Heart left ventricle (tissue), 16 donors: ENCODE results near the gene REPIN1. TPM values are rescaled to one million over a fixed set of nuclear protein-coding genes. Genes with fewer than 3 reads are reported as not detected.

ENCODE experiments used
- ATAC-seq, 4 donors: fragments of 200-7000 bp; cut with Tn5 transposase; one replicate each; pipeline ENCODE4 v1.9.1; 2020 to 2022; ENCODE audit warnings: moderate library complexity in 4 of 4, mild to moderate bottlenecking in 3 of 4, moderate number of reproducible peaks in 1 of 4
- DNase-seq, 5 donors: peaks; one replicate each; pipeline ENCODE4 v3.0.0-alpha.2; 2020
- H3K27ac ChIP-seq, 12 donors: fragments of 200-600 bp; sonication (generic) in 4 of 12; one replicate each; pipeline versions ENCODE4 v1.5.0 to v1.8.0; 2016 to 2022; ENCODE audit warnings: mild to moderate bottlenecking in 2 of 12
- H3K27me3 ChIP-seq, 9 donors: fragments of 200-600 bp; sonication (generic) in 2 of 9; one replicate each; pipeline versions ENCODE4 v1.5.1 to v1.8.0; 2016 to 2022; ENCODE audit warnings: mild to moderate bottlenecking in 3 of 9
- H3K36me3 ChIP-seq, 9 donors: fragments of 200-600 bp; sonication (generic) in 2 of 9; one replicate each; pipeline versions ENCODE4 v1.5.0 to v1.8.0; 2018 to 2022; ENCODE audit warnings: mild to moderate bottlenecking in 2 of 9
- H3K4me1 ChIP-seq, 12 donors: fragments of 200-600 bp; sonication (generic) in 4 of 12; one replicate each; pipeline versions ENCODE4 v1.5.0 to v1.8.0; 2016 to 2022; ENCODE audit warnings: mild to moderate bottlenecking in 3 of 12
- H3K4me3 ChIP-seq, 12 donors: fragments of 200-600 bp; sonication (generic) in 4 of 12; one replicate each; pipeline versions ENCODE4 v1.5.0 to v1.8.0; 2017 to 2022; ENCODE audit warnings: mild to moderate bottlenecking in 9 of 12, moderate library complexity in 4 of 12
- H3K9me3 ChIP-seq, 12 donors: fragments of 200-600 bp; sonication (generic) in 4 of 12; one replicate each; pipeline versions ENCODE4 v1.5.0 to v1.8.0; 2016 to 2022; ENCODE audit warnings: mild to moderate bottlenecking in 1 of 12
- POLR2A ChIP-seq, 2 donors: fragments of 450-650 bp; IDR thresholded peaks; one replicate each; pipeline ENCODE4 v1.6.1; 2017; ENCODE audit warnings: antibody characterized with exemption in 2 of 2, mild to moderate bottlenecking in 2 of 2, moderate library complexity in 2 of 2
- WGBS, 4 donors: extraction: QIAGEN DNeasy Blood & Tissue Kit in 2 of 4; methylation state at CpG; one replicate each; pipeline versions ENCODE4 v1.1.5 to v1.1.7; 2013 to 2018; 5-methylcytosine and 5-hydroxymethylcytosine counted together
- intact Hi-C, 10 donors: fragments of 100-400 bp; cut with DNase I; formaldehyde crosslinking; loops; one replicate each; pipeline versions ENCODE4 v1.11.1 to v1.14.2; 2022
- polyA plus RNA-seq, 2 donors: library from polyadenylated mRNA; stranded (reverse); fragments of 200-250 nt; gene quantifications; one replicate each; pipeline ENCODE4 v1.2.3, GENCODE V29; 2013
- total RNA-seq, 9 donors: library from RNA; depleted of rRNA in 2 of 9; stranded (reverse); fragments of >200 nt in 2 of 9; fragmentation: NEBNext Ultra II Directional in 3 of 9; extraction: Animal tissue kit (Norgen Biotek cat#: 25700) in 3 of 9; gene quantifications; one replicate each; pipeline versions ENCODE4 v1.1.0 to v1.2.4, GENCODE V29; 2016 to 2023
- TF ChIP-seq, protein P1 (sequence below), 12 donors: fragments of 200-600 bp; sonication (generic) in 4 of 12; IDR thresholded peaks; one replicate each; pipeline versions ENCODE4 v1.5.0 to v1.8.0; 2018 to 2022; ENCODE audit warnings: antibody characterized with exemption in 12 of 12, mild to moderate bottlenecking in 5 of 12
- donor health status: ischemic (EF 13 %, LVEDD 7.1; RV severe dilation, severe dysfunction).
- donor health status: healthy with polysubstance abuse.
- donor health status: DM: no; HTN: yes; CAD: no.
- donor health status: DM: no; HTN: no; CAD: no.
- donor health status: ischemic (EF 25% LVEDD 6.9; RV normal size, moderate dysfunction).
- donor health status: ischemic (EF 25% LVEDD 5.7; RV mildly dilated, moderate dysfunction).
- donor health status: healthy.
- donor health status: DM: yes; HTN: yes; CAD: no.
- donor health status: ischemic (EF 35%, LVEDD 5.7; RV mildly dilated, moderate dysfunction).
- donor health status: nonischemic (EF 11% LVEDD 7.7; RV severe dilation, severe dysfunction).
- donor health status: DM: yes; HTN: yes; CAD: no.
- donor health status: PGD.
- donor health status: ischemic (EF 29% LVEDD 5.4; RV normal size, mild dysfunction).
- donor health status: nonischemic (EF 23%, LVEDD 6.1; RV moderate dilation, normal function).

Gene REPIN1
- total and polyA plus RNA-seq, 11 donors = 49.8 to 141 (median 98.4) TPM

DNA sequence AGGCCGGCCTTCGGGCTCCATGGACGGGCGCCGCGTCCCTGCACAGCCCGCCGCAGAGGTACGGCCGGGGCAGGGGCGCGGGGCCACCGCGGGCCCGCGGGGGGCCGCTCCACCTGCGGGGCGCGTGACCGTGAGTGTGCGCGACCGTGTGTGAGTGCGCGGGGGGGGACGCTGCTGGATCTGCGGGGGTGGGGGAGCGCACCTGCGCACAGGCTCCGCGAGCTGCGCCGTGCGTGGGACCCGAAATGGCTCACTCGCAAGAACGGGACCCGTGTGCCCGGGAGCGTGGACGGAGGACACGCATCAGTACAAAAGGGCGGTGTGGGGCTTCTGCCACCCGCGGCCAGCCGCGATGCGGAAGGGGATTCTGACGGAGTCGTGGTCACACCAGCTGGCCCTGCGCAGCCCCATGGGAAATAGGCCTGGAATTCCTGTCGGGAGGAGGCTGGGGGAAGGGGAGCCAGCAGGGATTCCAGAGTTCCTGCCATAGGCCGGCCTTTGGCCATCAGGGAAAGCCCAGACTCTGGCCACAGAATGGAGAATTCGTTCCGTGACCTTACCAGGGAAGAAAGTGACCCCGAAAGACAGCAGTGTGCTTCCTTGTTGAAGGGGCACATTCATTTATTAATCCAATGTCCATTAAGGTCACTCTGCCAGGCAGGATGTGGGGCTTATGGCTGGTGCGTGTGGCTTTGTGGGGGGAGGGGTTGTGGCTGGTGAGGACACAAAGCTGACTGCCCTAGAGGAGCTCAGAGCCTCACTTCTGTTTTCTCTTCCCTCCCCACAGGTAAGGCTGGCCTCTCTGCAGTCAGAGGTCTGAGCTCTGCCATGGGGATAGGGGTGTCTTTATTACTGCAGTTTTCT is 494 bp downstream of the REPIN1 start:
- Histone ChIP-seq H3K27ac (peak overlapping the region; percentile 90 to 99 (median 97)), H3K27me3 (no peaks in the 10 kb centered on the region), H3K36me3 (peaks cover 0 to 40% (median 36%) of the 10 kb centered on the region in 9 donors), H3K4me3 (peak overlapping the region; percentile 64 to 97 (median 90)), H3K9me3 (no peaks in the 10 kb centered on the region), H3K4me1 (peaks cover 2 to 49% (median 32%) of the 10 kb centered on the region in 12 donors)
- TF ChIP-seq POLR2A (IDR thresholded peaks at IDR 0.05) = no peak
- TF ChIP-seq, protein P1, sequence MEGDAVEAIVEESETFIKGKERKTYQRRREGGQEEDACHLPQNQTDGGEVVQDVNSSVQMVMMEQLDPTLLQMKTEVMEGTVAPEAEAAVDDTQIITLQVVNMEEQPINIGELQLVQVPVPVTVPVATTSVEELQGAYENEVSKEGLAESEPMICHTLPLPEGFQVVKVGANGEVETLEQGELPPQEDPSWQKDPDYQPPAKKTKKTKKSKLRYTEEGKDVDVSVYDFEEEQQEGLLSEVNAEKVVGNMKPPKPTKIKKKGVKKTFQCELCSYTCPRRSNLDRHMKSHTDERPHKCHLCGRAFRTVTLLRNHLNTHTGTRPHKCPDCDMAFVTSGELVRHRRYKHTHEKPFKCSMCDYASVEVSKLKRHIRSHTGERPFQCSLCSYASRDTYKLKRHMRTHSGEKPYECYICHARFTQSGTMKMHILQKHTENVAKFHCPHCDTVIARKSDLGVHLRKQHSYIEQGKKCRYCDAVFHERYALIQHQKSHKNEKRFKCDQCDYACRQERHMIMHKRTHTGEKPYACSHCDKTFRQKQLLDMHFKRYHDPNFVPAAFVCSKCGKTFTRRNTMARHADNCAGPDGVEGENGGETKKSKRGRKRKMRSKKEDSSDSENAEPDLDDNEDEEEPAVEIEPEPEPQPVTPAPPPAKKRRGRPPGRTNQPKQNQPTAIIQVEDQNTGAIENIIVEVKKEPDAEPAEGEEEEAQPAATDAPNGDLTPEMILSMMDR (IDR thresholded peaks at IDR 0.05) = no peak
- ATAC-seq = peak; percentile 65 to 87 (median 72)
- intact Hi-C loops = loop anchor here in 6 of 10 donors (1.0 to 5.0 kb wide), 7 partner anchors 9 to 658 kb away; partner anchors contain the start of gene ABCB8 (in 1 of the 6)
- peak; percentile 84 to 90 (median 85) for DNase-seq
- WGBS, 4 donors = 0 to 2% (median 1%) methylated on average over 18 to 58 of the region's 58 CpGs

DNA sequence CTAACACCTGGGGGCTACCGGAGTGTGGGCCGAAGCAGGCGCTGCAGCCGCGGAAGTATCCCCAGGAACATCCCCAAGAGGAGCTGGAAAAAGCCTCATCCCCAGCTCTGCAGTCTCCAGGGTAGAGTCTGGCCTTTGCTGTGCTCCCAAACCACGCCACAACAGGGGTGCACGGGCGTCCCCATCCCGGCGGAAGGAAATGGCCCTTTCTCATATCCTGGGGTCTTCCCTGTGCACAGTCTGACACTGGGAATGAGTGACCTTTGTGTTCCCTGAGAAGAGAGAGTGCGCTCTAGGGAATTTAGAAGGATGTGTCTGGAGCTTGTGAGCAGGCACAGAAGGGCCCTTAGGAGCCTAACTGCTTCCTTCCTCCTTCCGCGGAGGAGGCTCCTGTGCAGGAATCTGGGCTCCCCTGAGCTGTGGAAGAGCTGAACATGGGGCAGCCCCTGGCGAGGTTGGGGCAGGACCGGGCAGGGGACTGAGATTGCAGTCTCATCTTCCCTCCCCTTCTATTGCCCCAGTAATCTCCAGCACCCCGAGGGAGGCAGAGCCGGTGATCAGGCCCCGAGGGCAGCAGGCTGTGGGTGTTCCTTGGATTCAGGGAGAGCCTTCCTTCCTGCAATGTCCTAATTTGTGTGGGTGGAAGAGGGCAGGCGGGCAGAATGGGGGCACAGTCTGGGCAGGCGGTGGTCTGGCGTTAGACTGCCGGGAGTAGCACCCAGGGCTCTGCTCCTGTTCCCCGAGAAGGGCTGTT is 1.3 kb downstream of the REPIN1 start:
- ATAC-seq (peak in 1 of 4 donors; percentile 16), DNase-seq (no peak)
- Histone ChIP-seq H3K27ac (peak overlapping the region; percentile 90 to 99 (median 97)), H3K9me3 (no peaks in the 10 kb centered on the region), H3K36me3 (peaks cover 0 to 47% (median 41%) of the 10 kb centered on the region in 9 donors), H3K4me1 (peaks cover 2 to 53% (median 35%) of the 10 kb centered on the region in 12 donors), H3K4me3 (peak overlapping the region; percentile 64 to 97 (median 90)), H3K27me3 (no peaks in the 10 kb centered on the region)
- 24 to 29% (median 26%) methylated on average over 21 to 23 of the region's 23 CpGs for WGBS, 4 donors
- intact Hi-C loops = loop anchor here in 7 of 10 donors (1.0 to 5.0 kb wide), 6 partner anchors 8 to 657 kb away; partner anchors contain the start of gene ABCB8 (in 1 of the 7)
- TF ChIP-seq POLR2A (IDR thresholded peaks at IDR 0.05) = no peak
- TF ChIP-seq, protein P1 (IDR thresholded peaks at IDR 0.05) = no peak

DNA sequence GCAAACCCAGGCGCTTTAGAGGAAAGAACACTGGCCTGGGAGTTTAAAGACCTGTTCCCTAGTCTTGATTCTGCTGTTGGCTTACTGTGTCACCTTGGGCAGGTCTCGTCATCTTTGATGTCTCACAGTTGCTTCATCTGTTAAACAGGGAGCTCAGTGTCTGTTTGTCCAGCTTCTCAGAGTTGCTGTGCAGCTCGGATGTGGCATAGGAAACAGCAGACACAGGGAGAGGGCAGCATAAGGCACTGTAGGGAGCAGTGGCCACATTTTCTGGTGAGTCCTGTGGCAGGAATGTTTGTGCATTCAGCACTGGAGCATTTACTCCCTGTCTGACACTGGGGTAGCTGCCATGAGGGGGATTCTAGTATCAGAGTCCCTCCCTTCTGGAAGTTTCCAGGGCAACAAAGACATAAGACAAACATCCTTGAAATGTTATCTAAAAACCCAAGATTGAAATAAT is 2.0 kb downstream of the REPIN1 start:
- WGBS, 4 donors = 67 to 73% (median 69%) methylated on average over 3 of the region's 3 CpGs
- H3K27ac ChIP-seq = peak overlapping the region in 9 of 12 donors; percentile 90 to 99 (median 97)
- H3K36me3 ChIP-seq = peaks cover 0 to 47% (median 41%) of the 10 kb centered on the region in 9 donors
- H3K4me1 ChIP-seq = peaks cover 2 to 53% (median 35%) of the 10 kb centered on the region in 12 donors
- H3K27me3 ChIP-seq = no peaks in the 10 kb centered on the region
- intact Hi-C loops = loop anchor here in 1 of 10 donors (5.0 kb wide), 1 partner anchor 37 kb away; a partner anchor contains a TSS
- peak overlapping the region in 2 of 12 donors; percentile 92 to 97 for H3K4me3 ChIP-seq
- no peak for TF ChIP-seq POLR2A (IDR thresholded peaks at IDR 0.05)
- DNase-seq (no peak), ATAC-seq (no peak)
- no peaks in the 10 kb centered on the region for H3K9me3 ChIP-seq

DNA sequence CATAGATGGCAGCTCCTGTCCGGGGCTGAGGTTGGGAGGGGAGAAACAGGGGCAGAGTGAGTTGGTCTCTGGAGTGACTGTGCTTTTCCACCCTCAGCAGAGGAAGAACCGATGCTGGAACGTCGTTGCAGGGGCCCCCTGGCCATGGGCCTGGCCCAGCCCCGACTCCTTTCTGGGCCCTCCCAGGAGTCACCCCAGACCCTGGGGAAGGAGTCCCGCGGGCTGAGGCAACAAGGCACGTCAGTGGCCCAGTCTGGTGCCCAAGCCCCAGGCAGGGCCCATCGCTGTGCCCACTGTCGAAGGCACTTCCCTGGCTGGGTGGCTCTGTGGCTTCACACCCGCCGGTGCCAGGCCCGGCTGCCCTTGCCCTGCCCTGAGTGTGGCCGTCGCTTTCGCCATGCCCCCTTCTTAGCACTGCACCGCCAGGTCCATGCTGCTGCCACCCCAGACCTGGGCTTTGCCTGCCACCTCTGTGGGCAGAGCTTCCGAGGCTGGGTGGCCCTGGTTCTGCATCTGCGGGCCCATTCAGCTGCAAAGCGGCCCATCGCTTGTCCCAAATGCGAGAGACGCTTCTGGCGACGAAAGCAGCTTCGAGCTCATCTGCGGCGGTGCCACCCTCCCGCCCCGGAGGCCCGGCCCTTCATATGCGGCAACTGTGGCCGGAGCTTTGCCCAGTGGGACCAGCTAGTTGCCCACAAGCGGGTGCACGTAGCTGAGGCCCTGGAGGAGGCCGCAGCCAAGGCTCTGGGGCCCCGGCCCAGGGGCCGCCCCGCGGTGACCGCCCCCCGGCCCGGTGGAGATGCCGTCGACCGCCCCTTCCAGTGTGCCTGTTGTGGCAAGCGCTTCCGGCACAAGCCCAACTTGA is 2.7 kb downstream of the REPIN1 start:
- no peak for DNase-seq

More for the DNA sequence above, 2.7 kb downstream of the REPIN1 start:
- Histone ChIP-seq H3K27me3 (no peaks in the 10 kb centered on the region), H3K9me3 (no peaks in the 10 kb centered on the region), H3K4me3 (no peak overlapping the region), H3K36me3 (peaks cover 0 to 47% (median 41%) of the 10 kb centered on the region in 9 donors), H3K4me1 (peaks cover 2 to 53% (median 32%) of the 10 kb centered on the region in 12 donors), H3K27ac (peak overlapping the region in 3 of 12 donors; percentile 97 to 98 (median 97))
- no peak for ATAC-seq
- TF ChIP-seq POLR2A (IDR thresholded peaks at IDR 0.05) = no peak
- TF ChIP-seq, protein P1 (IDR thresholded peaks at IDR 0.05) = no peak
- intact Hi-C loops = loop anchor here in 1 of 10 donors (5.0 kb wide), 1 partner anchor 36 kb away; a partner anchor contains a TSS
- WGBS, 4 donors = 81 to 89% (median 87%) methylated on average over 20 to 48 of the region's 48 CpGs
